Measurements from ENCODE around the gene TBCD.
"Not testable (repeated sequence)": the region's sequence is repeated elsewhere in the genome, so short reads cannot be mapped to it uniquely, and the experiment has no call there.

TBCD gene

GRCh38 chr17:82948081-82948511, 196.2 kb downstream of the TBCD start:
- FAIRE-seq (no peak), DNase-seq (ENCODE audit: insufficient read length, low spot score) (no peak)

- no peak for DNase-seq (ENCODE audit: insufficient read length, low spot score)
- FAIRE-seq: no peak
Measured at GRCh38 chr17:82948957-82949356, 197.1 kb downstream of the TBCD start.

- DNase-seq (ENCODE audit: insufficient read length, low spot score): no peak
- no peak for FAIRE-seq
Measured at GRCh38 chr17:82949361-82949760, 197.5 kb downstream of the TBCD start.

- FAIRE-seq (no peak), DNase-seq (ENCODE audit: insufficient read length, low spot score) (no peak)
Measured at GRCh38 chr17:82949984-82950383, 198.1 kb downstream of the TBCD start.

- FAIRE-seq (no peak), DNase-seq (ENCODE audit: insufficient read length, low spot score) (no peak)
Measured at GRCh38 chr17:82950525-82951102, 198.7 kb downstream of the TBCD start.

GRCh38 chr17:82952019-82952418, 200.2 kb downstream of the TBCD start:
- FAIRE-seq: no peak
- no peak for DNase-seq (ENCODE audit: insufficient read length, low spot score)

- FAIRE-seq; DNase-seq (ENCODE audit: insufficient read length, low spot score): not testable (repeated sequence)
Measured at GRCh38 chr17:82955106-82955505, 203.2 kb downstream of the TBCD start.

- DNase-seq (ENCODE audit: insufficient read length, low spot score); FAIRE-seq: not testable (repeated sequence)
Measured at GRCh38 chr17:82955627-82956026, 203.8 kb downstream of the TBCD start.

GRCh38 chr17:82956146-82956725, 204.4 kb downstream of the TBCD start:
- no peak for FAIRE-seq
- no peak for DNase-seq (ENCODE audit: insufficient read length, low spot score)

GRCh38 chr17:82956726-82957468, 205.0 kb downstream of the TBCD start:
- DNase-seq (ENCODE audit: insufficient read length, low spot score): no peak
- no peak for FAIRE-seq

GRCh38 chr17:82957469-82957795, 205.6 kb downstream of the TBCD start:
- no peak for FAIRE-seq
- DNase-seq (ENCODE audit: insufficient read length, low spot score): no peak

GRCh38 chr17:82957961-82958561, 206.2 kb downstream of the TBCD start:
- DNase-seq (ENCODE audit: insufficient read length, low spot score): no peak
- FAIRE-seq: no peak

- DNase-seq (ENCODE audit: insufficient read length, low spot score): no peak
- FAIRE-seq: no peak
Measured at GRCh38 chr17:82959242-82959930, 207.5 kb downstream of the TBCD start.

- FAIRE-seq: no peak
- DNase-seq (ENCODE audit: insufficient read length, low spot score): no peak
Measured at GRCh38 chr17:82959990-82960418, 208.1 kb downstream of the TBCD start.

- DNase-seq (ENCODE audit: insufficient read length, low spot score): no peak
- FAIRE-seq: no peak
Measured at GRCh38 chr17:82960419-82961271, 208.8 kb downstream of the TBCD start.

GRCh38 chr17:82961366-82962162, 209.7 kb downstream of the TBCD start:
- no peak for FAIRE-seq
- no peak for DNase-seq (ENCODE audit: insufficient read length, low spot score)

- no peak for DNase-seq (ENCODE audit: insufficient read length, low spot score)
Measured at GRCh38 chr17:82962163-82962720, 210.4 kb downstream of the TBCD start.

GRCh38 chr17:82963104-82963950, 211.5 kb downstream of the TBCD start:
- no peak for DNase-seq (ENCODE audit: insufficient read length, low spot score)
- FAIRE-seq: no peak

More at GRCh38 chr17:82962163-82962720, 210.4 kb downstream of the TBCD start:
- FAIRE-seq: no peak
